ENCODE data around the gene ACOT8.

DNA sequence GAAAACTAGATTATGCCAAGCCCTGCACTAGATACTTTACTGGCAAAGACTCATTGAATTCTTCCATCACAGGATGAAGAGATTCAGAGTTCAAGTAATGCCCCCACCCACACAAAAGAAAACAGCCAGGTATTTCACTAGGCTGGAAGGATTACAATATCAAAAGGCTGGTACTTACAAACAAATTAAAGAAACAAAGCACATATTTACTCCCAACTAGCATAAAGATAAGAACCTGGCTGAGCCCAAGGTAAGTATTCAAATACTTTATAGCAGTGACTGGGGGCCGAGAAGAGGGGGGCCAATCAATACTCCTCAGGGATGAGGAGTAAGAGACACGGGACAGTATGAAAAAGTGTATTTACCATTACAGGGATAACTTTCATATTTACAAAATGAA is 3.7 kb downstream of the ACOT8 start:
- no peak for TF ChIP-seq POLR2A (IDR thresholded peaks at IDR 0.05)
- TF ChIP-seq CTCF (IDR thresholded peaks at IDR 0.05), result no peak

Data from lower leg skin (tissue), 3 donors.